Gastrocnemius medialis (tissue), 4 donors: Measurements from ENCODE around the gene RFT1. TPM values are rescaled to one million over a fixed set of nuclear protein-coding genes. Genes with fewer than 3 reads are reported as not detected.

ENCODE experiments used
- ATAC-seq, 2 donors: fragments of 150-250 bp; one replicate each; pipeline ENCODE4 v1.9.1; 2016
- DNase-seq, 2 donors: peaks; one replicate each; pipeline ENCODE4 v3.0.0-alpha.2; 2019
- H3K27ac ChIP-seq, 4 donors: fragments of 200-600 bp; sonication (generic); 1 replicate in 1 of 4; 2 replicates in 3 of 4; pipeline ENCODE4 v1.5.1; 2016 to 2018; ENCODE audit warnings: mild to moderate bottlenecking in 2 of 4, moderate library complexity in 1 of 4
- H3K27me3 ChIP-seq, 3 donors: fragments of 200-600 bp; sonication (generic) in 2 of 3; 1 replicate in 1 of 3; 2 replicates in 2 of 3; pipeline versions ENCODE4 v1.5.1 to v1.6.0; 2016 to 2019; ENCODE audit warnings: mild to moderate bottlenecking in 1 of 3, moderate library complexity in 1 of 3
- H3K36me3 ChIP-seq, 2 donors: fragments of 200-600 bp; sonication (generic) in 1 of 2; one replicate each; pipeline ENCODE4 v1.5.1; 2017 to 2018
- H3K4me1 ChIP-seq, 2 donors: fragments of 200-600 bp; sonication (generic) in 1 of 2; one replicate each; pipeline ENCODE4 v1.5.1; 2016 to 2017; ENCODE audit warnings: mild to moderate bottlenecking in 2 of 2
- H3K4me3 ChIP-seq, 4 donors: fragments of 200-600 bp; sonication (generic) in 3 of 4; 1 replicate in 1 of 4; 2 replicates in 3 of 4; pipeline ENCODE4 v1.5.1; 2016 to 2019; ENCODE audit warnings: mild to moderate bottlenecking in 2 of 4
- H3K9me3 ChIP-seq, 3 donors: fragments of 200-600 bp; sonication (generic) in 2 of 3; 1 replicate in 1 of 3; 2 replicates in 2 of 3; pipeline ENCODE4 v1.5.1; 2016 to 2019
- CTCF ChIP-seq, 5 experiments: fragments of 450-650 bp in 3 of 5; fragments of 200-600 bp in 2 of 5; sonication (generic) in 2 of 5; IDR thresholded peaks in 4 of 5; conservative IDR thresholded peaks in 1 of 5; 1 replicate in 4 of 5; 2 replicates in 1 of 5; pipeline ENCODE4 v1.5.1; 2016 to 2019; ENCODE audit warnings: antibody characterized with exemption in 5 of 5, mild to moderate bottlenecking in 3 of 5, moderate library complexity in 3 of 5
- POLR2A ChIP-seq, 2 donors: fragments of 450-650 bp; IDR thresholded peaks; one replicate each; pipeline ENCODE4 v1.6.1; 2017; ENCODE audit warnings: antibody characterized with exemption in 2 of 2, mild to moderate bottlenecking in 2 of 2, moderate library complexity in 2 of 2
- in situ Hi-C, 4 donors: fragments of 200-750 bp; cut with MboI; loops; one replicate each; pipeline versions ENCODE4 v1.15.0 to v1.8.0; 2017; ENCODE audit warnings: low sequenced_read_pairs in 4 of 4
- intact Hi-C: fragments of 100-400 bp; cut with DNase I; formaldehyde crosslinking; loops from one replicate; pipeline ENCODE4 v1.15.1; 2023; ENCODE audit warnings: low total_unique reads
- total RNA-seq, 4 donors: library from RNA; depleted of rRNA; stranded (reverse); fragments of >200 nt; gene quantifications; one replicate each; pipeline versions ENCODE4 v1.1.0 to v1.2.3, GENCODE V29; 2016

RFT1 gene
- total RNA-seq, 4 donors from 2014 or later = 2.5 to 5.7 (median 5.2) TPM

GRCh38 chr3:53071882-53072431 lies 58.3 kb downstream of the RFT1 start:
- Histone ChIP-seq H3K4me3 (peak overlapping the region in 2 of 4 donors; percentile 68 to 72), H3K4me1 (peaks cover 8 to 9% of the 10 kb centered on the region in 2 donors), H3K27me3 (no peaks in the 10 kb centered on the region), H3K36me3 (no peaks in the 10 kb centered on the region), H3K27ac (no peak overlapping the region), H3K9me3 (no peaks in the 10 kb centered on the region)
- no peak for DNase-seq
- TF ChIP-seq CTCF (IDR thresholded peaks at IDR 0.05 in 4 of 5, conservative IDR thresholded peaks at IDR 0.05 in 1 of 5) = no peak
- no peak for TF ChIP-seq POLR2A (IDR thresholded peaks at IDR 0.05)
- intact Hi-C loops = loop anchor here (1.0 to 5.0 kb wide), 4 partner anchors 27 to 329 kb away; no protein-coding TSS in a partner anchor
- no peak for ATAC-seq
- in situ Hi-C loops = loop anchor here in 3 of 4 donors (10.0 to 25.0 kb wide), 3 partner anchors 137 to 217 kb away; no protein-coding TSS in a partner anchor

- no peaks in the 10 kb centered on the region for H3K36me3 ChIP-seq
- H3K27me3 ChIP-seq = no peaks in the 10 kb centered on the region
- TF ChIP-seq POLR2A (IDR thresholded peaks at IDR 0.05) (no peak), CTCF (IDR thresholded peaks at IDR 0.05 in 4 of 5, conservative IDR thresholded peaks at IDR 0.05 in 1 of 5) (no peak)
- peaks cover 8 to 9% of the 10 kb centered on the region in 2 donors for H3K4me1 ChIP-seq
- no peaks in the 10 kb centered on the region for H3K9me3 ChIP-seq
- ATAC-seq = no peak
- no peak overlapping the region for H3K27ac ChIP-seq
- DNase-seq = no peak
- intact Hi-C loops = loop anchor here (5.0 kb wide), 1 partner anchor 132 kb away; no protein-coding TSS in a partner anchor
- in situ Hi-C loops = loop anchor here in 3 of 4 donors (10.0 to 25.0 kb wide), 4 partner anchors 135 to 325 kb away; no protein-coding TSS in a partner anchor
- no peak overlapping the region for H3K4me3 ChIP-seq
Observed at GRCh38 chr3:53069422-53070068, 60.7 kb downstream of the RFT1 start.

- intact Hi-C loops = no loop called here
- H3K9me3 ChIP-seq = no peaks in the 10 kb centered on the region
- H3K27ac ChIP-seq = no peak overlapping the region
- H3K4me3 ChIP-seq = no peak overlapping the region
- no peaks in the 10 kb centered on the region for H3K36me3 ChIP-seq
- no peak for ATAC-seq
- H3K27me3 ChIP-seq = peaks cover 0 to 2% (median 0%) of the 10 kb centered on the region in 3 donors
- in situ Hi-C loops = loop anchor here in 2 of 4 donors (10.0 to 25.0 kb wide), 3 partner anchors 206 to 323 kb away; no protein-coding TSS in a partner anchor
- no peak for TF ChIP-seq POLR2A (IDR thresholded peaks at IDR 0.05)
- no peak for TF ChIP-seq CTCF (IDR thresholded peaks at IDR 0.05 in 4 of 5, conservative IDR thresholded peaks at IDR 0.05 in 1 of 5)
- no peak for DNase-seq
- peaks cover 8 to 9% of the 10 kb centered on the region in 2 donors for H3K4me1 ChIP-seq
Observed at GRCh38 chr3:53068176-53068575, 62.1 kb downstream of the RFT1 start.

GRCh38 chr3:53067567-53067966 lies 62.7 kb downstream of the RFT1 start:
- in situ Hi-C loops = loop anchor here in 2 of 4 donors (10.0 to 25.0 kb wide), 3 partner anchors 205 to 323 kb away; no protein-coding TSS in a partner anchor
- intact Hi-C loops = no loop called here
- Histone ChIP-seq H3K27ac (no peak overlapping the region), H3K36me3 (no peaks in the 10 kb centered on the region), H3K4me3 (no peak overlapping the region), H3K9me3 (no peaks in the 10 kb centered on the region), H3K4me1 (peaks cover 5 to 8% of the 10 kb centered on the region in 2 donors), H3K27me3 (peaks cover 0 to 2% (median 0%) of the 10 kb centered on the region in 3 donors)
- ATAC-seq (no peak), DNase-seq (no peak)
- TF ChIP-seq CTCF (IDR thresholded peaks at IDR 0.05 in 4 of 5, conservative IDR thresholded peaks at IDR 0.05 in 1 of 5) = no peak
- no peak for TF ChIP-seq POLR2A (IDR thresholded peaks at IDR 0.05)
